HG03558 (cell line): ENCODE results near the gene ANAPC2.

Experiments used
- ATAC-seq: cut with Tn5 transposase; IDR thresholded peaks from one replicate; pipeline ENCODE4 v1.9.1; 2021; ENCODE audit warnings: moderate number of reproducible peaks; ENCODE audit not compliant: unreplicated experiment; ENCODE audit errors: extremely low read depth

Gene ANAPC2

DNA sequence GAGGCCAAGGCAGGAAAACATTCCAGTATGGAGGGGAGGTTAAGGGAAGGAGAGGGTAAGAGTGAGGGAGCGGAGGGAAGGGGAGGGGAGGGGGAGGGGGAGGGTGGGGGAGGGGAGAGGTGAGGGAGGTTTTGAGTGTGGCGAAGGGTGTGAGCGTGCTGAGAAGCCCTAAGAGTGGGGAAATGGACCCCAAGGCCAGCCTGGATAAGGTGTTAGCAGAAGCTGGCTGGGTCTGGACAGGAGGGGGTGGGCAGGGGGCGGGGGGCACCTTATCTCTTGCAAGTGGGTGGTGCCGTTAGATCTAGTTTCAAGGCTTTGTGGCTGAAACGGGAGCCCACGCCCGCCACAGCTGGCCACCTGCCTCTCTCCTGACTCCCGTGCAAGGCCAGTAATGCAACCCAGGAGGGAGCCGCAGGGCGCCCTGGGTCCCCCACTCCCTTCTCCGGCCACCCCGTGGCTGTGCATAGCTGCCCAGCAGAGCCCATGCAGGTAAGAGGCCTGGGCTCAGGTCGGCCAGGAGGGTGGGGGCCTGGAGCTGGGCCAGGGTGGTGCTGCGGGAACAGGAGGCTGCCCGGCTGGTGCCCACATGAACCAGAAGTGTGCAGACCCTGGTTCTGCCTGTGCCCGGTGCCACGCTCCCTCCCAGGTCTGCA lies 39.6 kb upstream of the ANAPC2 start:
- ATAC-seq = no peak

DNA sequence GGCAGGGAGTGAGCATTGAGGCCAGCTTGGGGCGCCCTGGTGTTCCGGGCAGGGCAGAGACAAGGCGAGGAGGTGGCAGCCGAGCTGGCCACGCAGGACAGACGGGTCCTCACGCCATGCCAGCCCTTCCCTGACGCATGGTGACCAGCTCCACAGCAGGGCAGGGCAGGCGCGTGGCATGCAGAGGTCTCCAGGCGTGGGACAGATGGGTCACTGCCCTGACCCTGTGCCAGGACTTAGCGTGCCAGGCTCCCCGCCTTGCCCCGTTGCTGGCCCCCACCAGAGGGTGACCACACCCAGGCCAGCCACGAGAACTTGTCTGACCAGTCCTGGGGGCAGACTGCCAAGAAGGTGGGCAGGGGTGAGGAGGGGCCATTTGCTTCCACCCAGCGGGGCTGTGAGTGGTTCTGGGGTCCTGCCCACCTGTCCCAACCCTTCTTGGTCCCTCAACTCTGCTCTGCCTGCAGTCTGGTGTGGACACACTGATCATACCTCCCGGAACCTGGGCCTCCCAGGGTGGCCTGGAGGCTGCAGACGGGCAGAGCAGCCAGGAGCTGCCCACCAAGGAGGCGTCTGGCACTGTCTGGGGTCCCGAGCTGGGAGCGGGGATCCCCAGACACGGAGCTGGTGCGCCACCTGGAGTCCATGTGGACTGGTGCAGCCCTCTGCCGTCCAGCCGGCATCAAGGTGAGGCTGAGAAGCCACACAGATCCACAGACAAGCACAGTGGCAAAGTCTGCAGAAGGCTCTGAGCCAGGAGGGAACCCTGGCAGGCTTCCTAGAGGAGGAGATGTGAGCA lies 38.9 kb upstream of the ANAPC2 start, which contains the start of gene RNF224:
RNF224 (plus strand) TSS at position 449 of the 799 bp plus-strand sequence. CDS start 834 bp downstream, outside the sequence.
- no peak for ATAC-seq

GRCh38 chr9:137226338-137227053 lies 38.1 kb upstream of the ANAPC2 start:
- ATAC-seq = no peak

GRCh38 chr9:137225699-137226331 lies 37.5 kb upstream of the ANAPC2 start:
- ATAC-seq = no peak

GRCh38 chr9:137224830-137225694 lies 36.7 kb upstream of the ANAPC2 start, which contains the start of gene CYSRT1:
Gene CYSRT1 (plus strand): TSS chr9:137225174. CDS start chr9:137225622, 448 bp downstream.
- ATAC-seq = no peak

- ATAC-seq = peak; percentile 57
Observed at GRCh38 chr9:137223078-137223970, 35.0 kb upstream of the ANAPC2 start.

DNA sequence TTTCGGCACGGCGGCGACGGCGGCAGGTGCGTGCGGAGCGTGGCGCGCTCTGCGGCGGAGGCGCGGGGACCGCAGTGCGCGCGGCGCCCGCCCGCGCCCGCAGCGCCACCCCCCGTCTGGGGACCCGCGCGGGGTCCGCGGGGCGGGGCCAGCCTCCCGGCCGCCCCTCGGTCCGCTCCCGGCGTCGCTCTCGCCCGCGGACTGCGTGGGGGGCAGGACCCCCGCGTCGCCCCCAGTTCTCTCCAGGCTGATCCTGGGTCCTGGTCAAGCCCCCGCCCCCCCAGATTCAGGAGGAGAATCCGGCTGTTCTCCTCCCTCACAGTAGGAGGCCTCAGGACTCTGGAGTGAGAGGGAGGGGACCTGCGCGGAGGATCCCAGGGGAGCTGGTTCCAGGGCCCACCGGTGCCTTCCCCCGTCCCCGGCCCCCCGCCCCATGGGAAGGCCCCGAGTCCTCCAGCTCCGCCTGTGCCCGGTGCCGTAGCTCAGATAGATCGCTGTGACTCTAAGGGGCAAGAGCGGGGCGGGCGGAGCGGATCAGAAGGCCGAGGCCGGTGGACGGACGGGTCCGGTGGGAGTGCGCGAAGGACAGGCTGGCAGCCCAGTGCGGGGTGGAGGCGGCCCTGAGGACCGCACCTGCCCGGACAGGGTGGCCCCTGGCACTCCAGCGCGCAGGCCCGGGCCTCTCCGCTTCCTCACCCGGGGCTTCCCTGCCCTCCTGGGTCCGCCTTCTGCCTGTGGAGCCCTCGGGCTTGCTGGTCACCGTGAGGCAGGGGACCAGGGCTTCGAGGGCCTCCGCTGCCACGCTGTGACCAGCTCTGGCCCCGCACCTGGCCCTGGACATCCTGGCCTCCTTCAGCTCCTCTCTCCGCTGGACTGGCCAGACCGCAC lies 34.1 kb upstream of the ANAPC2 start, which contains the start of gene RNF208:
RNF208 (minus strand) TSS at position 51 of the 888 bp plus-strand sequence. CDS start 1,028 bp downstream, outside the sequence.
- no peak for ATAC-seq

GRCh38 chr9:137221506-137222111 lies 33.2 kb upstream of the ANAPC2 start:
- no peak for ATAC-seq

DNA sequence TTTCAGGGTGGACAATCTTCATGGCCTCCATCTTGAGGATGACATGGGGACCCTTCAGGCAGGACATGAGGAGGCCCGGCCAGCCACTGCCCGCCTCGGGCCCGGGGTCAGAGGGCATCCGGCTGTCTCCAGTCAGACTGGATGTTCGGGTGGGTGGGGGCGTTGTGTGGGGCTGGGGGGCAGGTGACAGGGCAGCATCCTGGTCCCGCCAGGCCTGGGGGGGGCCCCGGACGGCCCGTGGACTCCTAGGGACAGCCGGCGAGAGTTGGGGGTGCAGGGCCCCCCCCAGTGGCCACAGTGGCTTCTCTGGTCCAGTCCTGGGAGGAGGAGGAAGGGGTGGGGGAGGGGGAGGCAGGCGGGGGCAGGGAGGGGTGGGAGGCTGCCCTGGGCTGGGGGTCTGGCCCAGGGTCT lies 32.7 kb upstream of the ANAPC2 start:
- no peak for ATAC-seq

DNA sequence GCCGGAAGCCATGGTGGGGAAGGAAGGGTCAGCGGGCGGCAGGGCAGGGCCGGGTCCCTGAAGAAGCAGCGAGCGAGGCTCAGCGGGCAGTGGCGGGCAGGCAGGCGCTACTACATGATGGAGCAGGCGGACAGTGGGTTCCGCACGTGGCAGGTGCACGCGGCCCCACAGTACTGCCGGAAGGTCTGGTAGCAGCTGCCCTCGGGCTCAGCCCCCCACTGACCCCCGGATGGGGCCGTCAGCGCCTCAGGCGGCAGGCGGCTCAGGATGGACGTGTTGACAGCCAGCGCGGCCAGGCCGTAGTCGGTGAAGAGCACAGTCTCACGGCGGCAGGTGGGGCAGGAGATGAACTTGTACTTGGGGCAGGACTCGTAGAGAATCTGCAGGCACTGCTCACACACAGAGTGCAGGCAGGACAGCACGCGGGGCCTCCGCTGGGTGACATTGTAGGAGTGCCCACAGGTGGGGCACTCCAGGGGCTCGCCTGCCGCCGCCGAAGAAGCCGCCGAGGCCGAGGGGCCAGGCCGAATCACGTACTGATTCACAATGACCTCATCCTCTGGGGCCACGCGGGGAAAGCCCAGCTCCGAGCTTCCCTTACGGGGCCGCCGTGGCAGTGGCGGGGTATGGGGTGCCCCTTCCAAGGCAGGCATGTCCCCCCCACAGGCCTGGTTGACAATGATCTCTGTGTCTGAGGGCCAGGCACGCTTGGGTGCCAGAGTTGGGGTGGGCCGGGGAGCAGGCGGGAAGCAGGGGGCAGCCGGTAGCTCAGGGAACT lies 32.1 kb upstream of the ANAPC2 start:
- no peak for ATAC-seq

GRCh38 chr9:137219757-137220316 lies 31.5 kb upstream of the ANAPC2 start:
- ATAC-seq = no peak

GRCh38 chr9:137218754-137219271 lies 30.5 kb upstream of the ANAPC2 start:
- ATAC-seq = no peak

DNA sequence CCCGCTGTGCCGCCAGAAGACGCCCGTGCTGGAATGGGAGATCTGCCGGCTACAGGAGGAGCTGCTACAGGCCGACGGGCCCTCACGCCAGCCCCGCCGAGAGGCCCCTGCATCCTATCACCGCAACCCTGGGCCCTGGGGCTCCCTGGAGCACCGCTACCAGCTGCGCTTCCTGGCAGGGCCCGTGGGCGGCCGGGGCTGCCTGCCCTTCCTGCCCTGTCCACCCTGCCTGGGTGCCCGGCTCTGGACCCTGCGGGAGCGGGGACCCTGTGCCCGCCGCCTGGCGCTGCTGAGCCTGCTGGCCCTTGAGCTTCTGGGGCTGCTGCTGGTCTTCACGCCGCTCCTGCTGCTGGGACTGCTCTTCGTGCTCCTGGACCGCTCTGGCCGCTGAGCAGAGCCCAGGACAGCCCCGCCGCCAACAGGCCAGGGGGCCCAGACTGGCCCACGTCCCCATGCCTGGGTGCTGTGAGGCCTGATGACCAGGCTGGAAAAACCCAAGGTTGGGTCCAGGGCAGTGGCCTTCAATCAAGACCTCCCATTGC lies 29.9 kb upstream of the ANAPC2 start:
- ATAC-seq = no peak

DNA sequence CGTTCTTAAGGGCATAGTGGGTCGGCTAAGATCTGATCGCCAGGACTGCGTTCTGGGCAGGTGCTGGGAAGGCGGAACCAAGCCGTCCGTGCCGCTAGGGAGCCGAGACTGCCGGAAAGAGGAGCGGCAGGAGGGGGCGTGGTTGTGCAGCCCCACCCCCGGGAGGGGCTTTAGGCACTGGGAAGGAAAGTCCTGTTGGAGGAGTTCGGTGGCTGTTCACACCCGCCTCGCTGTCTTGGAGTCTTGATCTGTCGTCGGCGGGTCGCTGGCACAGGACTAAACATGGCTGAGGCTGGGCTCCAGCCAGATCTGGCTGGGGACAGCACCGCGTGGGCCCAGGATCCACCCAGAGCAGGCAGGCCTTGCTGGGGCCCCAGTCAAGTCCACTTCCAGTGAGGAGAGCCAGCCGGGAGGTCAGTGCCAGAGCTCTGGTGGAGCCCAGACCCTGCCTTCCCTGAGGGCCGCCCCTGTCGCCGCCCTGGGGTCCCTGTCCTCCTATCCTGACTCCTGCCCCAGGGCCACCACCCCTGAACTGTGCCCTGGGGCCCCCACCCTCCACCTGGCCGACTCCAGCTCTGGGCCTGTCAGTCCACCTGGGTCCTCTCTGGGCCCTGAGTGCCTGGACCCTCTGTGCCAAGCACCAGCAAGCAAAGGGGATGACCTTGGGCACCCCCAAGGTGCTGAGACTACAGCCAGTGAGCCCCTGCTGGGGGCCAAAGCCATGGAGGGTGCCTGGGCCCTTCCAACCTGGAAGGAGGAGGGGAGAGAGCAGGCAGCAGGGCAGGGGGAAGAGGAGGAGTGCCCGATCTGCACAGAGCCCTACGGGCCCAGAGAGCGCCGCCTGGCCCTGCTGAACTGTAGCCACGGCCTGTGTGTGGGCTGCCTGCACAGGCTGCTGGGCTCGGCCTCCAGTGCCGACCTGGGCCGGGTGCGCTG lies 29.2 kb upstream of the ANAPC2 start:
- no peak for ATAC-seq
